Pancreas (tissue), 10 donors: Measurements from ENCODE around the gene TIAM1. TPM values are rescaled to one million over a fixed set of nuclear protein-coding genes. Genes with fewer than 3 reads are reported as not detected.

Source experiments
- ATAC-seq, 4 donors: fragments of 200-7000 bp; cut with Tn5 transposase; one replicate each; pipeline versions ENCODE4 v1.8.0 to v1.9.1; 2020; ENCODE audit warnings: mild to moderate bottlenecking in 4 of 4, moderate library complexity in 4 of 4
- DNase-seq, 6 donors: peaks; one replicate each; pipeline ENCODE4 v3.0.0-alpha.2; 2020
- FAIRE-seq: peaks from 2 replicates; lab custom pipeline; 2012; peaks lifted over from hg19 to GRCh38; lab: Jason Lieb, UNC
- H3K27ac ChIP-seq, 4 donors: fragments of 200-600 bp; sonication (generic); 1 replicate in 3 of 4; 2 replicates in 1 of 4; pipeline versions ENCODE4 v1.5.0 to v1.8.0; 2020
- H3K27me3 ChIP-seq, 4 donors: fragments of 200-600 bp; one replicate each; pipeline ENCODE4 v1.8.0; 2021
- H3K36me3 ChIP-seq, 3 donors: fragments of 200-600 bp; sonication (generic) in 1 of 3; one replicate each; pipeline versions ENCODE4 v1.5.0 to v1.8.0; 2020 to 2021
- H3K4me1 ChIP-seq, 3 donors: fragments of 200-600 bp; one replicate each; pipeline ENCODE4 v1.8.0; 2021
- H3K4me3 ChIP-seq, 4 donors: fragments of 200-600 bp; sonication (generic) in 2 of 4; one replicate each; pipeline versions ENCODE4 v1.5.0 to v1.8.0; 2020 to 2021
- H3K9me3 ChIP-seq, 4 donors: fragments of 200-600 bp; one replicate each; pipeline ENCODE4 v1.8.0; 2021
- CTCF ChIP-seq, 4 donors: fragments of 200-600 bp; sonication (generic) in 3 of 4; IDR thresholded peaks; one replicate each; pipeline versions ENCODE4 v1.5.0 to v1.8.0; 2021; ENCODE audit warnings: antibody characterized with exemption in 4 of 4
- WGBS, 2 donors: extraction: QIAGEN DNeasy Blood & Tissue Kit; methylation state at CpG; one replicate each; pipeline ENCODE4 v1.1.7; 2013; 5-methylcytosine and 5-hydroxymethylcytosine counted together
- intact Hi-C, 3 donors: fragments of 100-400 bp; cut with DNase I; formaldehyde crosslinking; loops; one replicate each; pipeline versions ENCODE4 v1.11.1 to v1.14.2; 2022
- polyA plus RNA-seq, 2 donors: library from polyadenylated mRNA; stranded (reverse); fragments of 200-250 nt; gene quantifications; one replicate each; pipeline ENCODE4 v1.2.3, GENCODE V29; 2013
- total RNA-seq, 6 donors: library from RNA; stranded (reverse); fragmentation: NEBNext Ultra II Directional in 4 of 6; extraction: Animal tissue kit (Norgen Biotek cat#: 25700) in 4 of 6; gene quantifications; one replicate each; pipeline versions ENCODE4 v1.2.1 to v1.2.4, GENCODE V29; 2021 to 2023
- donor health status: healthy with polysubstance abuse.
- donor health status: DM: no; HTN: no; CAD: no; lungs with moderate emphysema.
- donor health status: DM: no; HTN: no; CAD: no.
- donor health status: control.
- donor health status: control.
- donor health status: Bipolar disorder and iron deficiency.
- donor health status: DM: yes; HTN: yes; CAD: no.
- donor health status: DM: no; HTN: no; CAD: no.
- donor health status: DM: no; HTN: no; CAD: no.
- donor health status: DM: yes; HTN: yes; CAD: no.

Gene TIAM1
- total and polyA plus RNA-seq, 8 donors = 1.7 to 7.7 (median 4.0) TPM

- FAIRE-seq (no peak), ATAC-seq (peak in 2 of 4 donors; percentile 11 to 36), DNase-seq (no peak)
- no peaks in the 10 kb centered on the region for H3K36me3 ChIP-seq
- H3K27ac ChIP-seq = peak overlapping the region in 1 of 4 donors; percentile 6
- no peaks in the 10 kb centered on the region for H3K9me3 ChIP-seq
- intact Hi-C loops = loop anchor here in 1 of 3 donors (5.0 kb wide), 1 partner anchor 381 kb away; no protein-coding TSS in a partner anchor
- TF ChIP-seq CTCF (IDR thresholded peaks at IDR 0.05) = no peak
- WGBS, 2 donors = 24 to 34% methylated on average over 2 of the region's 2 CpGs
- H3K4me3 ChIP-seq = no peak overlapping the region
- H3K27me3 ChIP-seq = peaks cover 0 to 10% (median 2%) of the 10 kb centered on the region in 4 donors
- H3K4me1 ChIP-seq = peaks cover 0 to 5% (median 0%) of the 10 kb centered on the region in 3 donors
Observed at GRCh38 chr21:31201144-31201543, 142.9 kb downstream of the TIAM1 start.

- no peak overlapping the region for H3K27ac ChIP-seq
- H3K4me3 ChIP-seq = no peak overlapping the region
- 30 to 42% methylated on average over 4 of the region's 4 CpGs for WGBS, 2 donors
- peaks cover 0 to 5% (median 0%) of the 10 kb centered on the region in 3 donors for H3K4me1 ChIP-seq
- H3K27me3 ChIP-seq = peaks cover 0 to 10% (median 2%) of the 10 kb centered on the region in 4 donors
- no peak for DNase-seq
- no peaks in the 10 kb centered on the region for H3K36me3 ChIP-seq
- no peaks in the 10 kb centered on the region for H3K9me3 ChIP-seq
- intact Hi-C loops = loop anchor here in 1 of 3 donors (10.0 kb wide), 2 partner anchors 376 to 406 kb away; no protein-coding TSS in a partner anchor
- TF ChIP-seq CTCF (IDR thresholded peaks at IDR 0.05) = peak in 3 of 4 donors; percentile 39 to 63 (median 54)
- ATAC-seq = peak in 3 of 4 donors; percentile 75 to 82 (median 79)
- FAIRE-seq = peak; percentile 92
Observed at GRCh38 chr21:31198575-31198974, 145.5 kb downstream of the TIAM1 start.

GRCh38 chr21:31196724-31197123 is 147.3 kb downstream of the TIAM1 start:
- H3K27ac ChIP-seq = no peak overlapping the region
- no peak for DNase-seq
- FAIRE-seq = no peak
- H3K4me1 ChIP-seq = peaks cover 0 to 5% (median 0%) of the 10 kb centered on the region in 3 donors
- H3K4me3 ChIP-seq = no peak overlapping the region
- WGBS, 2 donors = 66 to 76% methylated on average over 2 of the region's 2 CpGs
- H3K36me3 ChIP-seq = no peaks in the 10 kb centered on the region
- no peak for TF ChIP-seq CTCF (IDR thresholded peaks at IDR 0.05)
- peaks cover 0 to 10% (median 2%) of the 10 kb centered on the region in 4 donors for H3K27me3 ChIP-seq
- H3K9me3 ChIP-seq = no peaks in the 10 kb centered on the region
- no peak for ATAC-seq
- intact Hi-C loops = loop anchor here in 1 of 3 donors (10.0 kb wide), 2 partner anchors 378 to 408 kb away; no protein-coding TSS in a partner anchor

- TF ChIP-seq CTCF (IDR thresholded peaks at IDR 0.05) = no peak
- intact Hi-C loops = loop anchor here in 1 of 3 donors (10.0 kb wide), 2 partner anchors 379 to 409 kb away; no protein-coding TSS in a partner anchor
- FAIRE-seq = no peak
- no peaks in the 10 kb centered on the region for H3K36me3 ChIP-seq
- H3K27ac ChIP-seq = no peak overlapping the region
- H3K4me1 ChIP-seq = peaks cover 0 to 5% (median 0%) of the 10 kb centered on the region in 3 donors
- WGBS, 2 donors = 38 to 42% methylated on average over 5 of the region's 5 CpGs
- H3K9me3 ChIP-seq = no peaks in the 10 kb centered on the region
- H3K4me3 ChIP-seq = no peak overlapping the region
- no peak for ATAC-seq
- no peak for DNase-seq
- peaks cover 0 to 10% (median 2%) of the 10 kb centered on the region in 4 donors for H3K27me3 ChIP-seq
Observed at GRCh38 chr21:31195334-31196015, 148.6 kb downstream of the TIAM1 start.
